OCI-M2 (cell line): ENCODE results near the gene SBNO1.
"Not testable (repeated sequence)": the region's sequence is repeated elsewhere in the genome, so short reads cannot be mapped to it uniquely, and the experiment has no call there.

ENCODE experiments used
- DNase-seq: peaks from one replicate; lab custom pipeline; 2025; ENCODE audit not compliant: unreplicated experiment; lab: John Stamatoyannopoulos, UW

The SBNO1 gene

GRCh38 chr12:123364532-123365024, at the start of gene SBNO1:
SBNO1 (minus strand) TSS chr12:123364847; CDS start chr12:123350441, 14,406 bp downstream.
- peak; percentile 28 for DNase-seq

- DNase-seq: no peak
Measured at GRCh38 chr12:123410041-123410412, 45.4 kb upstream of the SBNO1 start.

GRCh38 chr12:123409284-123410040, 44.8 kb upstream of the SBNO1 start:
- DNase-seq: not testable (repeated sequence)

- DNase-seq: not testable (repeated sequence)
Measured at GRCh38 chr12:123408619-123409018, 44.0 kb upstream of the SBNO1 start.

GRCh38 chr12:123407934-123408333, 43.3 kb upstream of the SBNO1 start:
- DNase-seq: not testable (repeated sequence)

- DNase-seq: not testable (repeated sequence)
Measured at GRCh38 chr12:123407269-123407668, 42.6 kb upstream of the SBNO1 start.

- DNase-seq: no peak
Measured at GRCh38 chr12:123404581-123404980, 39.9 kb upstream of the SBNO1 start.

- no peak for DNase-seq
Measured at GRCh38 chr12:123401753-123402683, 37.4 kb upstream of the SBNO1 start.

GRCh38 chr12:123399255-123399617, 34.6 kb upstream of the SBNO1 start:
- no peak for DNase-seq

GRCh38 chr12:123398550-123399254, 34.1 kb upstream of the SBNO1 start:
- no peak for DNase-seq

- DNase-seq: no peak
Measured at GRCh38 chr12:123398177-123398549, 33.5 kb upstream of the SBNO1 start.

GRCh38 chr12:123397400-123397799, 32.8 kb upstream of the SBNO1 start:
- DNase-seq: no peak

- DNase-seq: no peak
Measured at GRCh38 chr12:123396954-123397353, 32.3 kb upstream of the SBNO1 start.

- DNase-seq: no peak
Measured at GRCh38 chr12:123396543-123396942, 31.9 kb upstream of the SBNO1 start.

- DNase-seq: no peak
Measured at GRCh38 chr12:123395236-123395635, 30.6 kb upstream of the SBNO1 start.

- DNase-seq: no peak
Measured at GRCh38 chr12:123393747-123394146, 29.1 kb upstream of the SBNO1 start.

GRCh38 chr12:123391546-123392343, 27.1 kb upstream of the SBNO1 start:
- no peak for DNase-seq

GRCh38 chr12:123390498-123391426, 26.1 kb upstream of the SBNO1 start:
- no peak for DNase-seq

GRCh38 chr12:123389560-123390351, 25.1 kb upstream of the SBNO1 start:
- DNase-seq: no peak
